ENCODE data around the gene POLR3A.
"Not testable (repeated sequence)": the region's sequence is repeated elsewhere in the genome, so short reads cannot be mapped to it uniquely, and the experiment has no call there.

The POLR3A gene

DNA sequence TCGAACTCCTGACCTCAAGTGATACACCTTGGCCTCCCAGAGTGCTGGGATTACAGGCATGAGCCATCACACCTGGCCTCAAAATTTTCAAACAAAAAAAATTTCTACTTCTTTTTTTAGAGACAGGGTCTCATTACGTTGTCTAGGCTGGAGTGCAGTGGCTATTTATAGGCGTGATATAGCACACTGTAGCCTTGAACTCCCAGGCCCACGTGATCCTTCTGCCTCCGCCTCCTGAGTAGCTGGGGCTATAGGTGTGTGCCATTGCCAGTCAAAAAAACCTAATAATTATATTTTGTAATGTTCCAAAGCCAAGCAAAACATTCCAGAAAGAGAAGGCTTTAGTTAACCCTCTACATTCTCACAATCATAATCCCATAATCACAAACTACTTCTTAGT, 13.8 kb downstream of the POLR3A start:
- no peak for DNase-seq

GRCh38 chr10:78013564-78013963, 15.8 kb downstream of the POLR3A start:
- no peak for DNase-seq

- DNase-seq: no peak
Measured at GRCh38 chr10:78011065-78011464, 18.2 kb downstream of the POLR3A start.

DNA sequence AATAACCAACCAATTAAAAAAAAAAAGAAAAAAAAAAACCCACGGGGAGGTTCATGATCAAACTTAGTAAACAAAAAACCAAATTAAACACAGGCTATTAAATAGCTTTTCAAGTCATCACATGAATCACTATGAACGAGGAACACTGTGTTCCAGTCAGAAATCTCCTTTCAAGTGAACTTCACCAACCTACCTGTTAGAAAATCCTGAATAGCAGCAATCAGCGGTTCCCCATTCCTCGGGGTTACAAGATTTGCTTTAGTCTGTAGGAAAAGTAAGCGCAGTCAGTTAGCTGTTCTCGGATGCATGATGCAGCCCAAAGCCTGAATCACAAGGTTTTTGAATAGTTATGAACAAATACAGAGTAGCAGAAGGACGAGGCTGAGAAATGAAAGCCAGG, 19.0 kb downstream of the POLR3A start:
- no peak for DNase-seq

GRCh38 chr10:78009662-78010061, 19.7 kb downstream of the POLR3A start:
- DNase-seq: no peak

GRCh38 chr10:78007172-78007571, 22.1 kb downstream of the POLR3A start:
- DNase-seq: no peak

- no peak for DNase-seq
Measured at GRCh38 chr10:78004215-78005026, 24.9 kb downstream of the POLR3A start.

GRCh38 chr10:78002541-78003288, 26.6 kb downstream of the POLR3A start:
- no peak for DNase-seq

DNA sequence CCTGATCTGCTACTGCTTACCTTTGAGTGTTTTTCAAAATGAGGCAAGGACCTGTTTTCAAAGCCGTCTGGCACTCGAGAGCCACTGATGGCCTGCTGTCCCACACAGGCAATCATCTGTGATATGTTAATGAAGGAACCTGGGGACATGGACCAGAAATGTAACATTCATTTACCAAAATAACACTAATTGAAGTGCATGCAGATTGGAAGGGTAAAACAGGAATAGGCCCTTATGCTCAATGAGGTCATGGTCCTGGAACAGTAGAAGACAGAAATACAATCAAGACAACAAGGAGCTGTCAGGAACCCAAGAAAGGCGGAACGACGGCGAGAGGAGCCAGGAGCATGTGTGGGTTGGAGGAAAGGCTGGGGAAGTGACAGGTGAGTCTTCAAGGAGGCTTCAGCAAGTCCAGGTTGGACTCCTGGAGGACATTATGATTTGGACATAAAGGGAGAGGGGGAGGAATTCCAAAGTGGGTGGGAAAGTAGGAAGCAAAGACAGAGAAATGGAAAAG, 28.3 kb downstream of the POLR3A start:
- DNase-seq: no peak

GRCh38 chr10:78000206-78000605, 29.1 kb downstream of the POLR3A start:
- DNase-seq: no peak

DNA sequence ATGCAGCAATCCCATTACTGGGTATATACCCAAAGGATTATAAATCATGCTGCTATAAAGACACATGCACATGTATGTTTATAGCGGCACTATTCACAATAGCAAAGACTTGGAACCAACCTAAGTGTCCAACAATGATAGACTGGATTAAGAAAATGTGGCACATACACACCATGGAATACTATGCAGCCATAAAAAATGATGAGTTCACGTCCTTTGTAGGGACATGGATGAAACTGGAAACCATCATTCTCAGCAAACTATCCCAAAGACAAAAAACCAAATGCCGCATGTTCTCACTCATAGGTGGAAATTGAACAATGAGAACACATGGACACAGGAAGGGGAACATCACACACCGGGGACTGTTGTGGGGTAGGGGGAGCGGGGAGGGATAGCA, 30.5 kb downstream of the POLR3A start:
- DNase-seq: not testable (repeated sequence)

GRCh38 chr10:77993620-77994019, 35.7 kb downstream of the POLR3A start:
- no peak for DNase-seq

DNA sequence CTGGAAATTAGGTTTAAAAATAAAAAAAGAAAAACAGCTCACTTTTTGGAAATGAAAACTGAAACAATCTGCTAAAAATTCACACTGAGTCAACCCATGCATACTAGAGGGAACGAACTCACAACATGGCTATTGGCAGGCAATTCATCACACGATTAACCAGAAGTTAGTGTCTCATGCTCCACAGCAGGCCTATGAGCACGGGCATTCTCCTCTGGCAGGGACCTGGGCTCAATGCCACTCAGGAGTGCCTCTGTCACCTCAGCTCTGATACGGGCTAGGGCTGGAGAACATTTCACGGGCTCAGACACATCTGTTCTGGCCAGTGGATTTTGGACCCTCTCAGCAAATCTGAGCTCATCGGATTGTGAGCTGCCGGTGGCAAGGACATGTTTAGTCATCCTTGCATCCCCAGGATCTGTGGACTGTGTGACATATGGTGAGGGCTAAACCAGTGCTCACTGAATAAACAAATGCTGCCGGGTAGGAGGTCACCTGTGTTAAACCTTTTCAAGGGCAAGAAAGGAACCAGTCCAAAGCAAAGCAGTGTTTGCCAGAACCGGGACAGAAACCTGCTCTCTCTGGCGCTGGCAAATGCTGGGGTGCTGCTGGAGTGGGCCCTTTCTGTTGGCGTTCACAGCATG, 40.1 kb downstream of the POLR3A start:
- no peak for DNase-seq

DNA sequence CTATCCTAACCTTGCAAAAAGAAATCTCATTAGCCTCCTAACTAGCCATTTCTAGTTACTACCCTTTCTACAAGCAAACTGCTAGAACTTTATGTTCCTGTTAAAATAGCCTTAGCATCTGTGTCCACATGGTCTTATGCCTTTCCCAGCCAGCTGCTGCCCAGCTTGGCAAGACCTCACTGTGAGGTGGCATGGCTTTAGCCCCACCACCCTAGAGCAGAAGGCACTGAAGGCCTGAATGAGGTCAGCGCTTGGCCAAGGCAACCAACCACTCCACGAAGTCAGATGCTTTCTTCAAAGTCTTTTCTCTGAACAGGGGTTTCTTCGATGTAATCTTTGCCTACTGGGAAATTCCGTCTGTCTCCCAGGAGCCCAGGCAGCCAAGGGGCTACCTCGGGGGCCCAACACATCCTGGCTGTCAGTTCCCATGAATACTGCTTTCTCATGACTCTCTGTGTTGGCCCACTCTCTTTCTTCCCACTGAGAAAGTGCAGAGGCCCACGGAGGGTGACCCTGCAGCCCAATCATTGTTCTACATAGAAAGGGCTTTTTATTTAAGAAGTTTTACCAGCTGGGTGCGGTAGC, 41.6 kb downstream of the POLR3A start:
- no peak for DNase-seq

DNA sequence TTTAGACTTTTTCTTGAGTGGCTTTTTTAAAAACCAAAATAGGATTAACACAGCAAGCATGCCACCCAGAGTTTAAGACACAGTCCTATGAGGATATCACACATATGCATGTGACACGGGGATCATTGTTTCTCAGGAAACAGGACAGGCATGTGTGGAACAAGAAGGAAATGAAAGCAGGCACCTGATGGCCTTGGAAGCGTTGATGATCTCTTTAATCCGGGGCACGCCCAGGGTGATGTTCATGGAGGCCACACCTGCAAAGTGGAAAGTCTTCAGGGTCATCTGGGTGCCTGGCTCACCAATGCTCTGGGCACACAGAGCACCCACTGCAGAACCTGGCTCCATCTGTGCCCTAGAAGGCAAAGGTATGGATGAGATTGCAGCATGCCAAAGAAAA, 44.3 kb downstream of the POLR3A start:
- no peak for DNase-seq

- no peak for DNase-seq
Measured at GRCh38 chr10:77983384-77984341, 45.7 kb downstream of the POLR3A start.

DNA sequence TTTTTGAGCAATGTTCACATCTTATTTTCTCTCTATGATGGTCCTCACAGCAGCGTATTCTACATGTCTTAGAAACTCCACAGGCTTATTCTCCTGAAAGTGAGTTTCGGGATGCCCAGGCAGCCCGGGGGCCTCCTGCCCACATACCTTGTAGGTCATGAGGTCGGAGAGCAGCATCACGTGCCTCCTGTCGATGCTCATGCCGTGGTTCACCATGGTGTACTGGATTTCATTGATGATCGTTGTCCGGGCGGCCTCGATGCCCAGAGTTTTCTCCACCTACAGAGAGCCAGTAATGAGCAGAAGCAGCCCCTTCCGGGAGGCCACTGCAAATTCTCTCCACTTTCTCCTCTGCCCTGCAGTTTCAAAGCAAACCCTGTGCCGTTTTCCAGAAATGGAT, 48.0 kb downstream of the POLR3A start:
- no peak for DNase-seq

DNA sequence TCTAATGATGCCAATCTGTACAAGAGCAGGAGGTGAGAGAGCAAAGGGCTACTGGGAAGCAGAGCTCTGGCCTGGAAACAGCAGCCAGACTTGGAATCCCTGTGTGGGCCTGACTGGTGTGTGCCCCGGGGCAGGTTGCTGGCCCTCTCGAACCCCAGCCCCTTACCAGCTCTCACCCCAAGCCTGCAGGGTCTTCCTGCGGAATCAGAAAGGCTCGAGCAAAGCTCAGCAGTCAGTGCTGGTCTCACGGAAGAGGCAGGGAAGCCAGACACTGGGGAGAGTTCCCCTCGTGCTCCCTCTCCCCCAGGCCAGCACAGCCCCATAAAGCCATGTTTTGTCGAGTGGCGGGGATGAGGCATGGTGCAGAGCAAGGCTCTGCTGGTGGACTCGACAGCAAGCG, 50.1 kb downstream of the POLR3A start:
- no peak for DNase-seq

- DNase-seq: no peak
Measured at GRCh38 chr10:77978360-77978759, 51.0 kb downstream of the POLR3A start.

GRCh38 chr10:77977934-77978333, 51.4 kb downstream of the POLR3A start:
- no peak for DNase-seq

GRCh38 chr10:77977016-77977415, 52.3 kb downstream of the POLR3A start:
- no peak for DNase-seq

DNA sequence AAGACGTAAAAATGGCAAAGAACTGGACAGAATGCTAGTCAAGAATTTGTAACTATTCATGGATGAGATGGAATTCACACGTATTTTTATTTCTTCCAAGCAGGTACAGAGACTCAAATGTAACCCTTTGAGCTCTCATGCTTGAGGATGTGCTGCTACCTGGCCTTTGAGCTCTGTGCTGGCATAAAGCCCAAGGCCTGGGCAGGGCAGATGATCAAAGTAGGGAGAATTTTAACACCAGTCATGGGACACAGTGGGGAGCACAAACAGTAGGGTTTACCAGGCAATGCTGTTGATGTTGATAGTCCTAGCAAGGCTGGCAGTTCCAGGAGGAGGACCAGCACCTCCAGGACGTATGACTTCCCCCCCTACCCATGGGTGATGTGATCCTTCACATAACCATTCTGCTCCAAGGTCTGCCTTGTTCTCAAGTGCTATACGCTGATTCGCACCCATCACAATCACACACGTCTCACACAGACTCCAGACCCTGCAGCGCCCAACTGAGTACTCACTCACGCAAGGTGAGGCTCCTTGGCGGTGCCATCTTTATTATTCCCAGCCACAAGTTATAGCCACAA, 54.1 kb downstream of the POLR3A start:
- DNase-seq: no peak
